Panc1 (cell line): Measurements from ENCODE around the gene FYCO1. TPM values are rescaled to one million over a fixed set of nuclear protein-coding genes. Genes with fewer than 3 reads are reported as not detected.

ENCODE experiments used
- ATAC-seq: fragments of 200-7000 bp; cut with Tn5 transposase; 2 replicates; pipeline ENCODE4 v1.9.1; 2020; ENCODE audit warnings: mild to moderate bottlenecking, moderate library complexity
- BruUV-seq: library from RNA; stranded (reverse); fragments of 400-500 nt; replicated peaks from 2 replicates; lab custom pipeline; 2021; lab: Mats Ljungman, UMichigan
- CTCF ChIA-PET: fragments of 300-600 bp; sonication (Branson Sonifier 250); formaldehyde crosslinking; loops from one replicate; lab custom pipeline; 2022; ENCODE audit warnings: antibody characterized with exemption; lab: Charles Lee
- POLR2A ChIA-PET: fragments of 300-600 bp; sonication (Branson Sonifier 250); formaldehyde crosslinking; loops from one replicate; lab custom pipeline; 2022; ENCODE audit warnings: antibody characterized with exemption; lab: Charles Lee
- DNase-seq: peaks from one replicate; pipeline ENCODE4 v3.0.0-alpha.2; 2010; ENCODE audit warnings: low read depth, low spot score
- H3K27ac ChIP-seq: 2 replicates; pipeline ENCODE4 v1.5.1; 2011; ENCODE audit warnings: mild to moderate bottlenecking, low read length, inconsistent platforms
- H3K27me3 ChIP-seq: fragments of 200-500 bp; sonication (Bioruptor generic); 2 replicates; pipeline ENCODE4 v1.6.0; 2014; ENCODE audit warnings: low read length, inconsistent platforms; ENCODE audit not compliant: control insufficient read depth, insufficient read depth
- H3K36me3 ChIP-seq: fragments of 200-500 bp; sonication (Bioruptor generic); 2 replicates; pipeline ENCODE4 v1.5.1; 2014; ENCODE audit warnings: inconsistent platforms, mild to moderate bottlenecking, low read length, moderate library complexity; ENCODE audit not compliant: control insufficient read depth, insufficient read depth
- H3K4me1 ChIP-seq: 2 replicates; pipeline ENCODE4 v1.5.1; 2011; ENCODE audit warnings: inconsistent platforms, mild to moderate bottlenecking, low read length, moderate library complexity; ENCODE audit not compliant: control insufficient read depth, insufficient read depth
- H3K4me3 ChIP-seq, 2 experiments: 2 replicates each; pipeline ENCODE4 v1.5.1; 2011 to 2012; ENCODE audit warnings: low read depth in 2 of 2, low read length in 2 of 2, mild to moderate bottlenecking in 2 of 2, inconsistent platforms in 1 of 2, moderate library complexity in 1 of 2
- H3K9me3 ChIP-seq: fragments of 200-500 bp; sonication (Bioruptor generic); 2 replicates; pipeline ENCODE4 v1.5.1; 2014; ENCODE audit warnings: low read depth, mild to moderate bottlenecking, inconsistent platforms, low read length, moderate library complexity; ENCODE audit not compliant: control insufficient read depth, insufficient read depth
- POLR2AphosphoS5 ChIP-seq: IDR thresholded peaks from 2 replicates; pipeline ENCODE4 v1.6.1; 2012; ENCODE audit warnings: mild to moderate bottlenecking, low read depth, low read length, moderate library complexity
- REST ChIP-seq, 2 experiments: IDR thresholded peaks; 2 replicates each; pipeline ENCODE4 v1.6.1; 2011 to 2012; ENCODE audit warnings: low read depth in 2 of 2, control low read depth in 1 of 2, low read length in 1 of 2, mild to moderate bottlenecking in 1 of 2, moderate library complexity in 1 of 2; ENCODE audit not compliant: insufficient read depth in 1 of 2
- SIN3A ChIP-seq: IDR thresholded peaks from 2 replicates; pipeline ENCODE4 v1.6.1; 2012; ENCODE audit warnings: low read depth, mild to moderate bottlenecking, low read length, moderate library complexity, borderline replicate concordance; ENCODE audit not compliant: insufficient read depth
- TCF7L2 ChIP-seq: IDR thresholded peaks from 2 replicates; pipeline ENCODE4 v1.6.1; 2011; ENCODE audit warnings: mild to moderate bottlenecking, low read depth, low read length, inconsistent platforms
- in situ Hi-C: cut with HindIII; loops from 2 replicates; pipeline ENCODE4 v1.10.0; 2016; ENCODE audit warnings: low sequenced_read_pairs, low pct_unique_long_range_greater_than_20kb
- intact Hi-C: fragments of 100-400 bp; cut with micrococcal nuclease; formaldehyde crosslinking; loops from one replicate; pipeline ENCODE4 v1.10.0; 2022; ENCODE audit not compliant: unreplicated experiment
- total RNA-seq: library from RNA; stranded (reverse); gene quantifications from one replicate; pipeline ENCODE4 v1.2.1, GENCODE V29; 2021; ENCODE audit not compliant: unreplicated experiment
- TF ChIP-seq, protein P1 (sequence below): fragments of 450-650 bp; IDR thresholded peaks from 2 replicates; pipeline ENCODE4 v1.5.1; 2017; ENCODE audit warnings: mild to moderate bottlenecking

FYCO1 gene
- total RNA-seq, 1 experiment from 2014 or later = 8.7 TPM

DNA sequence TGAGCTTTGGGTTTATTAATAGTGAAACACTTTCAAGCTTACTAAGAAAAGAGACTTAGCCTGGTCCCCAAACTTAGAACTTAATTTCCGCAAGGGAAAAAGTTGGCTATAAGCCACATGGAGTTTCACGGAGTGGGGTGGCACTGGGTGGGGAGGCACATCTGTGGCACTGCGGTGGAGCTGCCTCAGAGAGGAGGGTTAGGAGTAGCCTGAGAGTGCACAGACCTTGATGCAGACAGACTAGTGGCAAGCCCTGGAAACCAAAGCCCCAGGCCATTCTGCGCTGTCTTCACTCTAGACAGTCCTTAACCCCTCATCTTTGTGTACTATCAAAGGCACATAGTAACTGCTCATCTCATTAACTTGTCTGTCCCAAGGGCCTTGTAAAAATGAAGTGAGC is 30.4 kb downstream of the FYCO1 start:
- Histone ChIP-seq H3K9me3 (no peaks in the 10 kb centered on the region), H3K27me3 (no peaks in the 10 kb centered on the region), H3K27ac (no peak overlapping the region), H3K36me3 (no peaks in the 10 kb centered on the region), H3K4me1 (no peaks in the 10 kb centered on the region), H3K4me3 (no peak overlapping the region)
- TF ChIP-seq, protein P1, sequence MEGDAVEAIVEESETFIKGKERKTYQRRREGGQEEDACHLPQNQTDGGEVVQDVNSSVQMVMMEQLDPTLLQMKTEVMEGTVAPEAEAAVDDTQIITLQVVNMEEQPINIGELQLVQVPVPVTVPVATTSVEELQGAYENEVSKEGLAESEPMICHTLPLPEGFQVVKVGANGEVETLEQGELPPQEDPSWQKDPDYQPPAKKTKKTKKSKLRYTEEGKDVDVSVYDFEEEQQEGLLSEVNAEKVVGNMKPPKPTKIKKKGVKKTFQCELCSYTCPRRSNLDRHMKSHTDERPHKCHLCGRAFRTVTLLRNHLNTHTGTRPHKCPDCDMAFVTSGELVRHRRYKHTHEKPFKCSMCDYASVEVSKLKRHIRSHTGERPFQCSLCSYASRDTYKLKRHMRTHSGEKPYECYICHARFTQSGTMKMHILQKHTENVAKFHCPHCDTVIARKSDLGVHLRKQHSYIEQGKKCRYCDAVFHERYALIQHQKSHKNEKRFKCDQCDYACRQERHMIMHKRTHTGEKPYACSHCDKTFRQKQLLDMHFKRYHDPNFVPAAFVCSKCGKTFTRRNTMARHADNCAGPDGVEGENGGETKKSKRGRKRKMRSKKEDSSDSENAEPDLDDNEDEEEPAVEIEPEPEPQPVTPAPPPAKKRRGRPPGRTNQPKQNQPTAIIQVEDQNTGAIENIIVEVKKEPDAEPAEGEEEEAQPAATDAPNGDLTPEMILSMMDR = no peak
- no peak for TF ChIP-seq POLR2AphosphoS5
- TF ChIP-seq SIN3A = no peak
- TF ChIP-seq TCF7L2 = no peak
- TF ChIP-seq REST (IDR thresholded peaks at IDR 0.05; ENCODE audit: insufficient read depth in 1 of 2, low read depth in 2 of 2, low read length in 1 of 2) = no peak
- in situ Hi-C loops (no loop called here), intact Hi-C loops (no loop called here)
- CTCF ChIA-PET = no interaction called here
- ATAC-seq (no peak), DNase-seq (no peak)
- no TSS peak for BruUV-seq
- POLR2A ChIA-PET = no interaction called here

- Histone ChIP-seq H3K27ac (no peak overlapping the region), H3K9me3 (no peaks in the 10 kb centered on the region), H3K27me3 (no peaks in the 10 kb centered on the region), H3K4me3 (no peak overlapping the region), H3K36me3 (no peaks in the 10 kb centered on the region; the same call in 1 of the 2 replicates), H3K4me1 (no peaks in the 10 kb centered on the region)
- ATAC-seq (no peak), DNase-seq (no peak)
- intact Hi-C loops (no loop called here), in situ Hi-C loops (no loop called here)
- ChIA-PET CTCF (no interaction called here), POLR2A (no interaction called here)
- no TSS peak for BruUV-seq
- no peak for TF ChIP-seq REST (IDR thresholded peaks at IDR 0.05; ENCODE audit: insufficient read depth in 1 of 2, low read depth in 2 of 2, low read length in 1 of 2)
- TF ChIP-seq TCF7L2 = no peak
- no peak for TF ChIP-seq POLR2AphosphoS5
- TF ChIP-seq, protein P1 = no peak
- no peak for TF ChIP-seq SIN3A
Observed at GRCh38 chr3:45964139-45964538, 31.5 kb downstream of the FYCO1 start.
